GM18498 (cell line): ENCODE measurements around the gene SOD2.
"Not testable (repeated sequence)": the region's sequence is repeated elsewhere in the genome, so short reads cannot be mapped to it uniquely, and the experiment has no call there.

Source experiments
- ATAC-seq: cut with Tn5 transposase; IDR thresholded peaks from one replicate; pipeline ENCODE4 v1.9.1; 2021; ENCODE audit warnings: mild to moderate bottlenecking, moderate library complexity; ENCODE audit not compliant: unreplicated experiment

SOD2 gene

DNA sequence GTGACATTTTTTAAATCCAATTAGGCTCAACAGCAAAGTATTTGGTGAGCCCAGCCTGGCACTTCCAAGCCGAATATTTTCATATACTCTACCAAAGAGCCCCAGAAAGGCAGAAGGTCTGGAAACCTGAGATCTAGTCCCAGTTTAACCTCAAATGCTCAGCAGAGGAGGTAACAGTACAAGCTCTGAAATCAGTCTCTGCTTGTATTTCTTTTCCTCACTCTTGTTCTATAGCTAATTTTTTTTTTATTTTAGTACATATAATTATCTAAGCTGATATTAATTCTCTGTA is 9.1 kb downstream of the SOD2 start:
- ATAC-seq = no peak

DNA sequence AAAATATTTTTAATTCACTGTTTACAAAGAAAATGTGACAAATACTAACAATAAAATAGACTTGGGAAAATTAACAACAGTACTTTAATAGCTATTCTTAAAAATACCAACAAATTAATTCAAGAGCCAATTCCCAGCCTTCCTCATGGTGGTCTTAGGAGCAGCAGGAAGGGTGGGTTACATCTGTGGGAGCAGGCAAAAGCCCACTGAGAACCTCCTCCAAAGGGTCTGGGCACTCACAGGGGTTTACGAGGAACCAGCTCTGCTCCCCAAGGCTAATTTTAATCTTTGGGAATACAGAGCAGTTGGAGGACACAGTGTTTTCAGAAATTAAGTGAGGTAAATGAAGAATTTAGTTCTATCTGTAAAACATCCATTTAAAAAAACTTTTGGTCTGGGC is 10.2 kb downstream of the SOD2 start:
- ATAC-seq = no peak

DNA sequence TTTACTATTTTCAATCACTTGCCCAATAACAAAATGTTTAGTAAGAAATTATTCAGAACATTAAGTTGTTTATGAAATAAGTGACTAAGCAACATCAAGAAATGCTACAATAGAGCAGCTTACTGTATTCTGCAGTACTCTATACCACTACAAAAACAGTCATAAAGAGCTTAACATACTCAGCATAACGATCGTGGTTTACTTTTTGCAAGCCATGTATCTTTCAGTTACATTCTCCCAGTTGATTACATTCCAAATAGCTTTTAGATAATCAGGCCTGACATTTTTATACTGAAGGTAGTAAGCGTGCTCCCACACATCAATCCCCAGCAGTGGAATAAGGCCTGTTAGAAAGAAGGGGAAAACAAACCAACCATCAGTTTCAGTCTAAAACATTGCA is 10.7 kb downstream of the SOD2 start:
- ATAC-seq = no peak

DNA sequence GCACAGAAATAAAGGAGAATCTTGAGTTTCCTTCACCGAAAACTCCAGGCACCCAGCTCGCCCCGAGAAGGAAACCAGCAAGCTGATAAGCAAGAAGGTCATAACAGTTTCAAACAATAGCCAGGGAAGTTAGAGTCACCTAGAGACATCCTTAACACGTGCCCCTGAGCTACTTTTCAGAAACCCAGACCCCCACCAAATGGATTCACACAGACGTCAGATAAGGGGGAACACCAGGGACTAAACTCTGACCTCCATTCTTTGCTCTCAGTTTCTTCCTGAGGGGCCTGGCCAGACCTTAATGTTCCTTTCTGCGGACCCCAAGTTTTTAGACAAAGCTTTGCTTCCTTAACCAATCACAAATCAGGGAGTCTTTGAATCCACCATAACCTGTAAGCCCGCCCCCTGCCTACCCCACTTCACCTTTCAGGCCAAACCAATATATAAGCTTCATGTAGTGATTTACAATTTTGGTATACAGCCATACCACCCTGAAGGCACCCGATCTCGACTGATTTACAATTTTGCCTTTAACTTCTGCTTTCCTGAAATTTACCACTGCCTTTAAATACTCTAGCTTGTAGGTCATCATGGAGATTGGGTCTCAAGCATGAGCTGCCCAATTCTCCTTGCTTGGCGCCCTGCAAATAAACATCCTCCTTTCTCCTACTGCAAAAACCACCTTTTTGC is 11.7 kb downstream of the SOD2 start:
- no peak for ATAC-seq

DNA sequence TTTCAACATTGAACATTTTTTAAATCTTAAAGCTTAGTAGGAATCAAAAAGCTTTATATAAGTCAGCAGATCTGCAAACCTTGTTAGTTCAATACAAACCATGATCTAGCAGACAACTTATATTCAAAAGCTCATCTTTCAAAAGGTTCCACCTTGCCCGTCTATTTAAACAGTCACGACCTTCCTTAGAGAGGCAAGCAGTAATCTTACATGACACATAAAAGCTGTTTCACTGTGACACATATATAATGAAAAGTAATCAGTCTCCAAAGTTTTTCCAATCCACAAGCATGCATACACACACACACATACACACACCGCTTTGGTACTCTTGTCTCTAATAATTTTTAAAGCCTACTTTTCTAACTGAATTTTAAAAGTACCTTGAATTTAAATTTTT is 12.9 kb downstream of the SOD2 start:
- no peak for ATAC-seq

DNA sequence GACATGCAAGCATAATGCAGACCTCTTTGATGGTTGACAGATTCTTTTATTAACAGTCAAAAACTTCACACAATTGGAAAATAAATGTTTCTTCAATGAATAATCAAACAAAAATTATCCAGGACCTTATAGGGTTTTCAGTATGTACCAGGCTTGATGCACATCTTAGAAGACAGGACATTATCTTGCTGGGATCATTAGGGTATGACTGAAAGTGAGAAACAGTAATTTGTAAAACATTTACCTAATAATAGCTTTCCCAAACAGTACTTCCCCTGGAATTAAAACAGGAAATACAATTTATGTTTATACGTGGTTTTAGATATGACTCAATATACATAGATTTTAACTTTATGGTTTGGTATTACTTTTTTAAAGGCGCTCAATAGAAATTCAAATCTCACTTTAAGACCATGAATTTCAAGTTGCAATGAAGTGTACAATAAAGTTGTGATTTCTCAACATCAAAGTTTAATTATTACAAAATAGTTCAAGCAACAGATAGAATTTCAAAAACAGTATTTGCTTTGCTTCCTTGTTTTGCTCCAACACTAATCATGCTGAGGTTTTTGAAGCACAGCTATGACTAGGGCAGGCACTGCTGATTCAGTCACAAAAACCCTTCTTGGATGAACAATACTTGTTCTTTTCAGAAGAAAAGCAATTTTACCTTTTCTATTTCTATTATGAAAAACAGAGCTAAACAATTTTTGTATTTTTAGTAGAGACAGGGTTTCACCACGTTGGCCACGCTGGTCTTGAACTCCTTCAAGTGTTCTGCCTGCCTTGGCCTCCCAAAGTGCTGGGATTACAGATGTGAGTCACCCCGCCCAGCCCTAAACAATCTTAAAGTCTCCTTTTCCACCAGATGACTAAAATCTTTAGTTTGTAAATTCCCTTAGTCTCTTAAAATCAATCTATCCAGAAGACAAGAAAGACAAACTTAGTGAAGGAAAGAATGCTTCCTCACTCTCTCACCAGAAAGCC is 13.7 kb downstream of the SOD2 start:
- ATAC-seq = no peak

DNA sequence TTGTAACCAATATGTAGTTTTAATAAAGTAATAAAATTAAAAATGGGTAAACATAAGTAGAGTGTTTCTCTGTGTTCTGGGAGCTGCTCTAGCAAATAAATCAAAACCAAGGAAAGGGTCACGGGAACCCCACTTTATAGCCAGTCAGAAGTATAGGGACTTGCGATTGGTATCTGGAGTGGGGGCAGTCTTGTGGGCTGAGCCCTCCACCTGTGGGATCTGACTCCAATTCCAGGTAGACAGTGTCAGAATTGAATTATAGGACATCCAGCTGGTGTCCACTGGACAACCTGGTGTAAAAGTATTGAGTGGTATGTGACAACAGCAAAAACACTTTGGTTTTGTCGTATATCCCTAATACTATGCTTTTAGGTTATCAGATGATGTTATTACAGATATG is 14.5 kb downstream of the SOD2 start:
- ATAC-seq = no peak

DNA sequence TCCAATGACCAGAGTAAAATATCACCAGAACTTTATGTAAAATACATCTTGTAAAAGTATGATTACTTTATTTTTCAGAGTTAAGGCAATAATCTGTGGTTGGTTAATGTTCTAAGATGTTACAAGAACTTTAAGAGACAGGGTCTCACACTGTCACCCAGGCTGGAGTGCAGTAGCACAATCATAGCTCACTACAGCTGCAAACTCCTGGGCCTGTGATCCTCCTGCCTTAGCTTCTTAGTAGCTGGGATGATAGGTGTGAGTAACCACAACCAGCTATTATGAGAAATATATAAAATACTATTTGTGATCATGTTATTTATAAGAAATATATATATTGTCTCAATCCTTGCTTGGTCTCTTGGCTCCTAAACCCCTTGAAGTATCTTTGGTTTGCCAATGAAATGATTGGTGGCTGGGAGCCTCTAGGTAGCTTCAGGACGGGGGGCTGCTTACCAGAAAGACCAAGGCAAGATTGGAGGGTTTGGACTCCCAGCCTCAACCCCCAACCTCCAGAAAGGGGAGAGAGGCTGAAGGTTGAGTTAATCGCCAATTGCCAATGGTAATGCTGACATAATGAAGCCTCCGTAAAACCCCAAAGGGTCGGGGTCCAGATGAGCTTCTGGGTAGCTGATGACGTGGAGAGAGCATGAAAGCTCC is 15.4 kb downstream of the SOD2 start:
- no peak for ATAC-seq

DNA sequence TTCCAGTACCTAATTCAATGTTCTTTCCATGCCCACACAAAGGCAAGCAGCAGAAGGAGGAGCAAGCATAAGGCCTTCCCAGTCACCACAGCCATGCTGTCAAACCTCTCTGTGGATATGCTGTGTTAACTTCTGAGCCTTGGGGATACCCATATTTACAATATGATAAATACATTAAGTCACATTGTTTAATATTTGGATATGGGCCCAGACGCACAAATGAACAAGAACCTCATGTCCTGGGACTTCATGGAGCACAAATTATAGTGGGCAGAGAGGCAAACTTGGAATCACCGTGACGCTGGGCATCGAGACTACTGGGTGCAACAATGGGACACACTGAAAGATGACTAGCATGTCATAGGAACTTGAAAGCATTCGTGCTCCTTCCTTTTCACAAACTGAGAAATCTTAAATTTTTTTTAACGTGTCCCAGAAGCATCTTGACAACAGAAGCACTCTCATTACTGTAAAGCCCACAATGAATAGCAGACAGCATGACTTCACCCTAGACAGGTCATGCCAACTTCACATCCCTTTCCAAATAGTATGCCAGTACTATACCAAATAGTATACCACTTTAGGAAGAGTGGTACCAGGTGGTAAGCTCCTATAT is 16.0 kb downstream of the SOD2 start:
- no peak for ATAC-seq

DNA sequence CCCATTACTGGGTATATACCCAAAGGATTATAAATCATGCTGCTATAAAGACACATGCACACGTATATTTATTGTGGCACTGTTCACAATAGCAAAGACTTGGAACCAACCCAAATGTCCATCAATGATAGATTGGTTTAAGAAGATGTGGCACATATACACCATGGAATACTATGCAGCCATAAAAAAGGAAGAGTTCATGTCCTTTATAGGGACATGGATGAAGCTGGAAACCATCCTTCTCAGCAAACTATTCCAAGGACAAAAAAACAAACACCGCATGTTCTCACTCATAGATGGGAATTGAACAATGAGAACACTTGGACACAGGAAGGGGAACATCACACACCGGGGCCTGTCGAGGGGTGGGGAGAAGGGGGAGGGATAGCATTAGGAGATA is 16.8 kb downstream of the SOD2 start:
- ATAC-seq = not testable (repeated sequence)

DNA sequence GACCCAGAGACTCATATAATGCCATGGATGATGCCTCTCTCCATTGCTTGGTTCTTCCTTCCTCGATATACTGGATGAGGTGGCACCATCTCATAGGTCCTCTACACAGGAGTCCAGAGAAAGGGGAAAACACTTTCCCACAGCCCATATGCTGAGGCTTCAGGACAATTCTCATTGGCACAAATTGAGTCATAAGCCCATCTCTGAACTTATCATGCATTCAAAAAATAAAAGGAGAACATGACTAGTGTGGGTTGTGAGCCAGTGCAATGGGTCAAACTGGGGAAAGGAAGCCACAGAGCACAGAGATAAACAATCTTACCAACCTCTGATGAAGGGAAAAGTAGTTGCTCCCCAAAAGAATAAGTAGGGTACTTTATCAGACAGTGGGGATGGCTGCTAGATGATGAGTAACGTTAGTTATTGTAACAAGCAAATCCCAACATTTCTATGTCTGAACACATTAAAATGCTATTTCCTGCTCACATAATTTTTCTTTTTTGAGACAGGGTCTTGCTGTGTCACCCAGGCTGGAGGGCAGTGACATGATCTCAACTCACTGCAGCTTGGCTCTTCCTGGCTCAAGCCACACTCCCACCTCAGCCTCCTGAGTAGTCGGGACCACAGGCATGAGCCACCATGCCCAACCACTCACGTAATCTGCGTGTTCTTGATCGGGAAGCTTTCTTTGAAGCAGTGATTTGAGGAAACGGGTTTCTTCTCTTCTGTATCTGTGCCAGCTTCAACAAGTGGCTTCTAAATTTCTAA is 27.0 kb downstream of the SOD2 start:
- ATAC-seq = no peak

DNA sequence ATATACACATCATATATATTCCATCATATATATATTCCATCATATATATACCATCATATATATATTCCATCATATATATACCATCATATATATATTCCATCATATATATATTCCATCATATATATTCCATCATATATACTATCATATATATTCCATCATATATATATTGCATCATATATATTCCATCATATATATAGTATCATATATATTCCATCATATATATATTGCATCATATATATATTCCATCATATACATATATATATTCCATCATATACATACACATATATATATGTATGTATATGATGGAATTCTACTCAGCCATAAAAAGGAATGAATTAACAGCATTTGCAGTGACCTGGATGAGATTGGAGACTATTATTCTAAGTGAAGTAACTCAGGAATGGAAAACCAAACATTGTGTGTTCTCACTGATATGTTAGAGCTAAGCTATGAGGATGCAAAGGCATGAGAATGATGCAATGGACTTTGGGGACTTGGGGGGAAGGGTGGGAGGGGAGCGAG is 29.6 kb downstream of the SOD2 start:
- not testable (repeated sequence) for ATAC-seq

DNA sequence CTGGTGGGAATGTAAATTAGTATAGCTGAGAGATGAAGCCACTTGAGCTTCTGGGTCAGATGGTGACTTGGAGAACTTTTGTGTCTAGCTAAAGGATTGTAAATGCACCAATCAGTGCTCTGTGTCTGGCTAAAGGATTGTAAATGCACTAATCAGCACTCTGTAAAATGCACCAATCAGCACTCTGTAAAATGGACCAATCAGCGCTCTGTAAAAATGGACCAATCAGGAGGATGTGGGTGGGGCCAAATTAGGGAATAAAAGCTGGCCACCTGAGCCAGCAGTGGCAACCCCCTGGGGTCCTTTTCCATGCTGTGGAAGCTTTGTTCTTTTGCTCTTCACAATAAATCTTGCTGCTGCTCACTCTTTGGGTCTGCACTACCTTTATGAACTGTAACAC is 31.1 kb downstream of the SOD2 start:
- ATAC-seq = not testable (repeated sequence)

DNA sequence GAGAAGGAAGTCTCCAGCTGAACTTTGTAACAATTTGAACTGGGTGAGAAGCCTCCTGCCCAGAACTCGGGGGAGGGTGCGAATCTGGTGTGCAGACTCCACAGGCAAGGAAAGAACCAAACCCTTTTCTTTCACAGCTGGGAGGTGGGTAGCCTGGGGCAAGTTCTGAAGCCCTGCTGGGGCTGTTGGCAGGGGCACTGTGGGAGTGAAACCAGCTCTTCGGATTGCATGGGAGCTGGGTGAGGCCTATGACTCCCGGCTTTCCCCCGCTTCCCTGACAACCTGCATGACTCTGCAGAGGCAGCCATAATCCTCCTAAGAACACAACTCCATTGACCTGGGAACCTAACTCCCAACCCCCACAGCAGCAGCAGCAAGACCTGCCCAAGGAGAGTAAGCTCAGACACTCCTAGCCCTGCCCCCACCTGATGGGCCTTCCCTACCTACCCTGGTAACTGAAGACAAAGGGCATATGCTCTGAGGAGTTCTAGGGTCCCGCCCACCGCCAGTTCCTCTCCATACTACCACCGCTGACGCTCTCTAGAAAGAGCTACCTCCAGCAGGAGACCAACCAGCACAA is 37.5 kb downstream of the SOD2 start:
- ATAC-seq = no peak

DNA sequence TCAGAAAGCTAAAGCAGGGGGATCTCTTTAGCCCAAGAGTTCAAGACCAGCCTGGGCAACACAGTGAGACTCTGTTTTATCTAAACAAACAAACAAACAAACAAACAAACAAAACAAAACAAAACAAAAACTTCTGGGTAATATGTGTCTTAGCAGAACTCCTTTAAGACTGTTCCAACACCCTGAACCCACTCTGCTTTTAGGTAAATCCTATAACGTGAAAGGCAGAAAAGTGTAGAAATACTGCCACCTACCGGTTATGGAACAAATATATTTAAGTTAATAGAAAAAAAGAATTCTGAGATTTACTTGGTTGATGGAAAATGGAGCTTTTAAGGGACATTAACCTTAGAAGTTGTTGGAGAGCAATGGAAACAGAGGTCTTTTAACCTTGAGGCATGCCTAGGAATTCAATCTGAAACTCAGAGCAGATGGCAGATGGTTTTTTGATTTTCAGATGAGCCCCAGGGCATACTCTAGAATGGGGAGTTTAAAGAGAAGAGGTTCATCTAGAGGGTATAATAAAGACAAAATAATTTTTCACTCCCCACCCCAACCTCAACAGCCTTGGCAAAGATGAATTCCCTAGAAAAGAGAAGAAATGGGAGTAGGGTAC is 38.5 kb downstream of the SOD2 start:
- no peak for ATAC-seq

DNA sequence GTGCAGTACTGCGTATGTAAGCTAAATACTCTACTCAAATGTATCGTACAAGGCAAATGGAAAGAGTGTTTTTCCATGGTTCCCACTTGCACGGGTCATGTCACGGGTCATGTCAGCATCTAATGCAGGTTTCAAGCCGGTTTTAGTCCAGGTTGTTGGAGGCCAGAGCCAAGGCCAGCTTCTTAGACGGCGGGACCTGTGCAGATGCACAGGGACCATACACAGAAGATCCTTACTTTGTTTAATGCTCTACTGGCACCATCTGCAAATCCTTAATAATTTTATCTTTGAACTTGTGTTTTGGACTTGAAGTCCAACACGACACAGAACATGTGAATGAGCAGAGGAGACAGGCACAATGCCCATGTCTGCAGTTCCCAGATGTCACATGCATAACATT is 42.7 kb downstream of the SOD2 start:
- ATAC-seq = no peak

DNA sequence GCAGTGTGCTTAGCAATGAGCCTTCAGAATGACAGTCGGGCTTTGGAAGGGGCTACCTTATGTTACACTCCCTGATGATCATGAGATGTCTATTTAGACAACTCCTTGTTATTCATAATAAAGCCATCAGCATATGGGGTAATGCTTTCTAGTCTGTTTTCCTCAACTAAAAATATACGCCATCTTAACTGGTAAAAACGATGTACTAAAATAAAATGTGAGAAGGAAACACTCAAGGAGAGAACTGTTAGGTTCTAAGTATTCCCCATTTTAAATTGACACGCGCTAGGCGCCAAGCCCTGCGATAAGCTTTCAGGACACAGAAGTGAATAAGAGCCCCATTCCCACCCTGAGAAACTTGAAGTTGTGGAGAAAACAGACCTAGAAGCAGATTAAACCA is 43.6 kb downstream of the SOD2 start:
- no peak for ATAC-seq

DNA sequence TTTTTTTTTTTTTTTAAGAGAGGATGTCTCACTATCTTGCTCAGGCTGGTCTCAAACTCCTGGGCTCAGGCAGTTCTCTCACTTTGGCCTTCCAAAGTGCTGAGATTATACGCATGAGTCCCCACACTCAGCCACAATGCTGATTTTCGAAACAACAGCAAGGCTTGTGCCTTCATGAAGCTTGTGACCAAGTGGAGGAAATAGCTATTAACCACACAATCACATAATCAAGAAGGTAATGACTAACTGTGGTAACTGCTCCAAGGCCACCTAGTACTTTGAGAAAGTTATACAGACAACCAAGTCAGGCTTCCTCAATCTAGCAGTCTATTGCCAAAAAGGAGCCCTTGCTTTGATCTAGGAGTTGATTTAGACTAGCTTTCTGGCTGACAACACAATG is 46.3 kb downstream of the SOD2 start:
- ATAC-seq = peak; percentile 96

DNA sequence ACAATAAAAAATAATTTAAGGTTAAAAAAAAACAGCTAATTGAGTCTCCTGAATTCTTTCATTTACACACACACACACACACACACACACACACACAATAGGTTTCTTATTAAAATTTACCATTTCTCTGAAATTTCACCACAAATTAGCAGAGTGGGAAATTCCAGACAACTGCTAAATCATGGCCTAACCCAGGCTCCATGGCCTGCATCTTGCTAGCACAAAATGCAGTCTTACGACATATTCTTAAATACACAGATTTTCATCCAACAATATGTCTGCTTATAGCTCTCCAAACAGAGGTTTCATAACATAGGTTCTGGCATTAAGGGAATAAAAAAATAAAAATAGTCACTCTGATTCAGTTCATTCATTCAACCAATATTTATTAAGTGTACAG is 46.9 kb downstream of the SOD2 start:
- ATAC-seq = no peak

DNA sequence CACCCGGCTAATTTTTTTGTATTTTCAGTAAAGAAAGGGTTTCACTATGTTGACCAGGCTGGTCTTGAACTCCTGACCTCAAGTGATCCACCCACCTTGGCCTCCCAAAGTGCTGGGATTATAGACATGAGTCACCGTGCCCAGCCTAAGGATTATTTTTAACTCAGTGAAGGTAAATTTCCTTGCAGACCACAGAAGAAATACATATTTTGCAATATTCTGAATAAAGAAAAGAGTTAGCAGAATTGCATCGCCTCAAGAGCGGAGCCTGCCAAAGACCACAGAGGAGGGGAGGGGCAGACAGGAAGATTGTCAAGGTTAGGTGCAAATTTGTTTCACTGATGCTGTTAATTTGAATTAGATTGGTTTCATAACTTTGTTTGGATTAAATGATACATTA is 47.4 kb downstream of the SOD2 start:
- ATAC-seq = no peak
